GM12878 (cell line): ENCODE data around the gene CMTM4.

Source experiments
- ATF7 ChIP-seq: fragments of 450-650 bp; IDR thresholded peaks from 2 replicates; pipeline ENCODE4 v1.6.1; 2016; ENCODE audit warnings: low read depth, mild to moderate bottlenecking
- CEBPB ChIP-seq, 2 experiments: fragments of 150-350 bp in 1 of 2; IDR thresholded peaks; 2 replicates each; pipeline ENCODE4 v1.6.1; 2012 to 2014; ENCODE audit warnings: low read depth in 2 of 2, low read length in 2 of 2, borderline replicate concordance in 1 of 2, inconsistent platforms in 1 of 2
- CREB1 ChIP-seq: IDR thresholded peaks from 2 replicates; pipeline ENCODE4 v1.6.1; 2012; ENCODE audit warnings: low read depth, mild to moderate bottlenecking, inconsistent platforms
- CTCF ChIP-seq, 3 experiments: IDR thresholded peaks in 2 of 3; conservative IDR thresholded peaks in 1 of 3; 2 replicates each; pipeline ENCODE4 v1.5.1; 2011; ENCODE audit warnings: low read depth in 3 of 3, low read length in 3 of 3, mild to moderate bottlenecking in 3 of 3, control low read depth in 2 of 3, moderate library complexity in 2 of 3, inconsistent platforms in 1 of 3, mixed read lengths in 1 of 3; ENCODE audit not compliant: control insufficient read depth in 2 of 3, insufficient read depth in 1 of 3; ENCODE audit errors: extremely low read depth in 1 of 3
- FOXM1 ChIP-seq: IDR thresholded peaks from 2 replicates; pipeline ENCODE4 v1.6.1; 2012; ENCODE audit warnings: low read depth, mild to moderate bottlenecking, inconsistent platforms, low read length, moderate library complexity
- JUNB ChIP-seq: IDR thresholded peaks from 2 replicates; pipeline ENCODE4 v1.6.1; 2016; ENCODE audit warnings: antibody characterized with exemption, mild to moderate bottlenecking
- PAX8 ChIP-seq: fragments of 450-650 bp; IDR thresholded peaks from 2 replicates; pipeline ENCODE4 v1.6.1; 2017; ENCODE audit warnings: mild to moderate bottlenecking, moderate library complexity
- POLR2A ChIP-seq: IDR thresholded peaks from 2 replicates; pipeline ENCODE4 v1.6.1; 2011; ENCODE audit warnings: low read depth, mild to moderate bottlenecking, low read length
- RFX5 ChIP-seq: IDR thresholded peaks from 2 replicates; pipeline ENCODE4 v1.6.1; 2011; ENCODE audit warnings: low read depth, low read length, improper control_type of control experiment
- SP1 ChIP-seq: IDR thresholded peaks from one replicate; pipeline ENCODE4 v1.6.1; 2011; ENCODE audit warnings: low read depth, low read length
- SPI1 ChIP-seq: IDR thresholded peaks from 2 replicates; pipeline ENCODE4 v1.6.1; 2011; ENCODE audit warnings: low read depth, mild to moderate bottlenecking, low read length, moderate library complexity, borderline replicate concordance; ENCODE audit not compliant: insufficient read depth
- YY1 ChIP-seq: IDR thresholded peaks from 2 replicates; pipeline ENCODE4 v1.6.1; 2011; ENCODE audit warnings: low read depth, mild to moderate bottlenecking, low read length

- TF ChIP-seq POLR2A, result no peak
- no peak for TF ChIP-seq CREB1
- no peak for TF ChIP-seq PAX8
- TF ChIP-seq YY1, result no peak
- no peak for TF ChIP-seq FOXM1
- TF ChIP-seq CTCF (IDR thresholded peaks at IDR 0.05 in 2 of 3, conservative IDR thresholded peaks at IDR 0.05 in 1 of 3; ENCODE audit: control insufficient read depth in 2 of 3, extremely low read depth in 1 of 3, insufficient read depth in 1 of 3, low read depth in 3 of 3, low read length in 3 of 3), result peak in 1 of 3 experiments; percentile 37; a peak in 1 of 6 replicates
- no peak for TF ChIP-seq JUNB
- TF ChIP-seq RFX5, result no peak
- no peak for TF ChIP-seq CEBPB (IDR thresholded peaks at IDR 0.05; ENCODE audit: borderline replicate concordance in 1 of 2, low read depth in 2 of 2, low read length in 2 of 2)
- TF ChIP-seq SPI1, result no peak
- no peak for TF ChIP-seq ATF7
- no peak for TF ChIP-seq SP1
Measured at GRCh38 chr16:66696669-66697630, at the start of gene CMTM4.
